NCI-H146 treated with DMSO at 0.1 percent for 48 hours (cell line): ENCODE measurements around the gene MRPS14.

ENCODE experiments used
- DNase-seq: peaks from one replicate; lab custom pipeline; 2025; ENCODE audit not compliant: unreplicated experiment; lab: John Stamatoyannopoulos, UW

MRPS14 gene

DNA sequence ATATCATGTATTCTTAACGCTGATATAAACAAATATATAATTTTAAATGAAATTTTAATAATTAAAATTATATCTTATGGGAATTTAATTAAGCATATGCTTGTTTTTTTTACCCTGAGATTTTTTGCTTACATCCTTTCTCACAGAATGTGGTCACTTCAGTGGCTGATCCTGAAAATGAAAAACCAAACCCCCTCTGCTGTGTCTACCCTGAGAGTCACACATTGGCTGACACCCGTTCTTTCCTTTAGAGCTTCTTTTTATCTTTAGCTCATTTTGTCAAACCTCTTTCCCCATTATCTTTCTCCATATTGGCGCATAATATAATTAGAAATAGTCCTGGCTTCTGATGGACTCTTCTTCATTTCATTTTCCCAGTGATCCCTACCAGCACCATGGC is 34.2 kb downstream of the MRPS14 start:
- DNase-seq, result no peak

DNA sequence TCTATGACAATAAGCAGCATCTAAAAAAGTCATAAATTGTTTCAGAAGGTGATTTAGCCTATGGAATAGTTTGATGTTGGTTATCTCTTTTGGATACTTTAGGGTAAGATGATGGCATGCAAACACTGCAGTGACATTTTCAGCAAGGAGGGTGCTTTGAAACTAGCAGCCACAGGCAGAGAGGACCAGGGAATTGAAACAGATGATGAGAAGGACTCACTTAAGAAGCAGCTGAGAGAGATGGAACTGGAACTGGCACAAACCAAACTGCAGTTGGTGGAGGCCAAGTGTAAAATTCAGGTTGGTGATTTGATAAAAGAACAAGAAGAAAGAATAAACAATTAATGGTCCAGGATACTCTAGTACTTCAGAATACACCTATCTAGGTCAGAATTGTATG is 34.7 kb downstream of the MRPS14 start:
- no peak for DNase-seq

GRCh38 chr1:174984952-174985351 is 38.3 kb downstream of the MRPS14 start:
- no peak for DNase-seq

- DNase-seq, result no peak
Measured at GRCh38 chr1:174982971-174983689, 40.1 kb downstream of the MRPS14 start.

DNA sequence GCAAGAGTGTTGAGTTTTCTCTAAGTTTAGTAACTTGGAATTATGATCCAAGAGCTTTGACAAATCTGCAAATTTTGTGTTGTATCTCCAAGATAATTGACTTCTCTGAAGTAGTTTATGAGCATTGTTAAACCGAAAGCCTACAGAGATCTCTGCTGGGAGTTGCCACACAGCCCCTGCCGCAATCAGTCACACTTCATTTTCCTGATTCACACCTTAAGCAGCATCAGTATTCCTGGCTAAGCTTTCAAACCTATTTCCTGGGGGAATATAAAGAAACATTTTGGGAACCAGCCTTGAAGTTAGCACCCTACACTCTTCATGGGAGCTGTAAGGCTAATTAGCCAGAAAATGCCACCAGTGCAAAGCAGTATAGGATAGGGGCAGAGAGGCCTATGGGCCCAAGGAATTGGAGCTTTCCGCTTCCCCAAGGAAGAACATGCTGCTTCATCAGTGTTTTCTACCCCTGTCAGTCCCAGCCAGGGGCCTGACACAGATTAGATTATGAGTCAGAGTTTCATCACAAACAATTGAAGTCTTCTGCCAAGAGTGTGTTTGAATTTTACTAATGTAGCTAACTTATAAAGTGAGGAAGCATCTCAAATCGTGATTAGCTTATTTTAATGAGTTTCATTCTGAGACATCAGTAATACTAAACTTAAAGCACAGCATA is 46.7 kb downstream of the MRPS14 start:
- no peak for DNase-seq

GRCh38 chr1:174975764-174976163 is 47.5 kb downstream of the MRPS14 start:
- no peak for DNase-seq

DNA sequence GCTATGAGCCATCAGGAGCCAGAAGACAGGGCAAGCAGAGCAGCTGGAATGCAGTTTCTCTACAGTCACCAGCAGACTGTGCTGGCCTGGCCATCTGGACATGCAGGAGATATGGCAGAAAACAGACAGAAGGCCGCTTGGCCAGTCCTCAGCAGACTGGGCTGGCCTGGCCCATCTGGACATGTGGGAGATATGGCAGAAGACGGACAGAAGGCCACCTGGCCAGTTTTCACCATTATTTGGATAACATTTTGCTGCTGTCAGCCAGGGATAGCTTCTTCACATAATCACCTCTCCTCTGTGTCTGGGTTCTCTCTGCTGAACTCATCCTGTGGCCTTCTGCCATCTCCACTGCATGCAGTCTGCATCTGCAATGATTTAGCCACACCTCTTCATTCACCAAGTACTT is 48.5 kb downstream of the MRPS14 start:
- no peak for DNase-seq

- no peak for DNase-seq
Measured at GRCh38 chr1:174971902-174972301, 51.3 kb downstream of the MRPS14 start.

DNA sequence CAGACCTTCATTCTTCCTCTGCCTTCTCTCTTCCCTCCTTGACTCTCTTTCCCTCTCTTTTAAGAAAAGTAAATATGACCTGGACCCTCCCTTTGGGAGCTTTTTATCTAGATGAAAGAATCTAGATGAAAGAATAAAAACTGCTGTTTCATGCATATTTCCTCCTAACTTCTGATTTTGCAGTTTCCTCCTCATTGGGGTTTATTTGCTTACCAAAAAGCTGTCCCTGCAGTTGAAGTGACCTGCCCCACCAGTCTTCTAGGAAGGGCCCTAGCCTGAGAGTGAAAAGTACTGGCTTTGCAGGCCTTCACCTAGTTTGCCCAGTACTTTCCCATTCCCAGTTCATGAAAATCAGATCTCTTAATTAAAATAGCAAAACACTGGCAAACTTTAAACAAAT is 51.8 kb downstream of the MRPS14 start:
- no peak for DNase-seq

DNA sequence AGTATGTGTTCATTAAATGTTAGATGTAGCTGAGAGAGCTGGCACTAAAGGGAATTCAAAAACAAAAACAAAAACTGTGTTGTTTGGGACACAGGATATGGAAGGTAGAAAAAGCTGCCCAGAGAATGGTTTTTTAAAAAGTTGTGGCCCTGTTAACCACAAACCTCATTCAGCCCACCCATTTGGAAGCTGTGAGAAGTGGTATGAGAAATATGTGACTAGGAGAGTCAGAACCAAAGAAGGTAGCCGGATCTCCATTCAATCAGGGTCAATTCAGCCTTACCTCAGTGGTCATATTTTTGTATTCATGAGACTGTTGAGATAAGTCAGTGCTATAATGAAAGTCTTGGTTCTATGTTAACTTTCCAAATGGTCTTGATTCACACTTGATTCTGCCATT is 53.2 kb downstream of the MRPS14 start:
- DNase-seq, result no peak

DNA sequence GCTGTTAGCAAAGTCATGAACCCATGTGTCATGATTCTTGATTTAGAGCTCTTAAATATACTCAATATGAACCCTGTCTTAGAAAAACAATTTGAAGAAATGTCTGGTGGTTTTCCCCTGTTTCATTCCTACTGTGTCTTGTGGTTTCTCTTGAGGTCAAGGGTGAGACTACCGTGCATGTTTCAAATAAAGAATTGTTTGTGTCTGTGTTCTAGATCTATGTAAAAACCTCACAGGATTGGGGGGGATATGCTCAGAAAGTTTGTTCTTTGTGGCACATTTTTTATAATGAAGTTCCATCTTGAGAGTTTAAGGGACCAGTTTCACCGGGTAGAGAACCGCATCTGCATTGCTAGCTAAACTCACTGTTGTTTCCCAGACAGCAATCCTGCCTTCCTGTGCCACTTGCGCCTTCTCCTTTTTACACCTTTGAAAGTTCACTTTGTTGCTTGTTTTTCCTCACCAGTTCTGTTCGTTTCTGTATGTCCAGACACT is 54.4 kb downstream of the MRPS14 start:
- no peak for DNase-seq

GRCh38 chr1:174967845-174968705 is 55.1 kb downstream of the MRPS14 start:
- DNase-seq, result no peak

GRCh38 chr1:174966008-174966572 is 57.1 kb downstream of the MRPS14 start:
- DNase-seq, result no peak

DNA sequence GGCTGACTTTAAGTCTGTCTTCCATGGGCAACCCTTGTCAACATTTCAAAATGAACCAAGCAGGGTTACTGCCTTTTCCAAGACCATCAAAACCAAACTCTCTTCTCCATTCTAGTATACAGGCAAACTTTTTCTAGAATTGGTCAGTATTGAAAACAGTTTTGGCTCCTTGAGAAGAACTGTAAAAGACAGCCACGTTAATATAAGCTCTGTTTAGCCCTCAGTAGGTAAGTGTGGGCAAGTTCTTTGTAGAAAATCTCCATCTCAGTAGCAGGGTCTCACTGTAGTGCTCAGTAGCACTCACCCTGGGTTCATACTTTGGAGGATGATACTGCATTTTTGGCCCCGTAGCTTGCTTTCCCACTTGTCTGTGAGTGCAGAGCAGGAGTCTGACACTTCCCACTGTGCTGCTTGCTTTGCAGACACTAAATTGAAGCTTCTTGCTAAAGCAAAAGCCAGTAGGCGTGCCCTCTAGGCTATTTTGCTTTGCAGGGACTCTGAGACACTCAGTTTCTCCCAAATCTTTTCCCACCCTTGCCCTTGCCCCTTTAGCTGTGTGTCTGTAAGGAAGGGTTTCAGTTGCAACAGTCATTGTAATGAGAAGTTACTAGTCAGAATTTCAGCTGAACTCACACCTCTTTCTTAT is 57.7 kb downstream of the MRPS14 start:
- no peak for DNase-seq

- no peak for DNase-seq
Measured at GRCh38 chr1:174964972-174965361, 58.3 kb downstream of the MRPS14 start.

GRCh38 chr1:174964261-174964971 is 58.8 kb downstream of the MRPS14 start:
- DNase-seq, result no peak

GRCh38 chr1:174963529-174964125 is 59.6 kb downstream of the MRPS14 start:
- no peak for DNase-seq
